ENCODE measurements around the gene ABHD6. TPM values are rescaled to one million over a fixed set of nuclear protein-coding genes. Genes with fewer than 3 reads are reported as not detected.

ABHD6 gene, protein sequence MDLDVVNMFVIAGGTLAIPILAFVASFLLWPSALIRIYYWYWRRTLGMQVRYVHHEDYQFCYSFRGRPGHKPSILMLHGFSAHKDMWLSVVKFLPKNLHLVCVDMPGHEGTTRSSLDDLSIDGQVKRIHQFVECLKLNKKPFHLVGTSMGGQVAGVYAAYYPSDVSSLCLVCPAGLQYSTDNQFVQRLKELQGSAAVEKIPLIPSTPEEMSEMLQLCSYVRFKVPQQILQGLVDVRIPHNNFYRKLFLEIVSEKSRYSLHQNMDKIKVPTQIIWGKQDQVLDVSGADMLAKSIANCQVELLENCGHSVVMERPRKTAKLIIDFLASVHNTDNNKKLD
- 10 to 100 TPM; 14.7 to 28.6 (median 18.0) TPM for total RNA-seq

GRCh38 chr3:58237238-58237940 lies at the start of gene ABHD6:
TSS of gene ABHD6 (plus strand) at chr3:58237792. CDS start at chr3:58256587, 18,795 bp downstream.
- TF ChIP-seq, protein P1, sequence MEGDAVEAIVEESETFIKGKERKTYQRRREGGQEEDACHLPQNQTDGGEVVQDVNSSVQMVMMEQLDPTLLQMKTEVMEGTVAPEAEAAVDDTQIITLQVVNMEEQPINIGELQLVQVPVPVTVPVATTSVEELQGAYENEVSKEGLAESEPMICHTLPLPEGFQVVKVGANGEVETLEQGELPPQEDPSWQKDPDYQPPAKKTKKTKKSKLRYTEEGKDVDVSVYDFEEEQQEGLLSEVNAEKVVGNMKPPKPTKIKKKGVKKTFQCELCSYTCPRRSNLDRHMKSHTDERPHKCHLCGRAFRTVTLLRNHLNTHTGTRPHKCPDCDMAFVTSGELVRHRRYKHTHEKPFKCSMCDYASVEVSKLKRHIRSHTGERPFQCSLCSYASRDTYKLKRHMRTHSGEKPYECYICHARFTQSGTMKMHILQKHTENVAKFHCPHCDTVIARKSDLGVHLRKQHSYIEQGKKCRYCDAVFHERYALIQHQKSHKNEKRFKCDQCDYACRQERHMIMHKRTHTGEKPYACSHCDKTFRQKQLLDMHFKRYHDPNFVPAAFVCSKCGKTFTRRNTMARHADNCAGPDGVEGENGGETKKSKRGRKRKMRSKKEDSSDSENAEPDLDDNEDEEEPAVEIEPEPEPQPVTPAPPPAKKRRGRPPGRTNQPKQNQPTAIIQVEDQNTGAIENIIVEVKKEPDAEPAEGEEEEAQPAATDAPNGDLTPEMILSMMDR (IDR thresholded peaks at IDR 0.05) = peak in 3 of 6 experiments; percentile 18 to 66 (median 25)
- peak in 1 of 2 donors; percentile 39 for TF ChIP-seq POLR2A (IDR thresholded peaks at IDR 0.05)

DNA sequence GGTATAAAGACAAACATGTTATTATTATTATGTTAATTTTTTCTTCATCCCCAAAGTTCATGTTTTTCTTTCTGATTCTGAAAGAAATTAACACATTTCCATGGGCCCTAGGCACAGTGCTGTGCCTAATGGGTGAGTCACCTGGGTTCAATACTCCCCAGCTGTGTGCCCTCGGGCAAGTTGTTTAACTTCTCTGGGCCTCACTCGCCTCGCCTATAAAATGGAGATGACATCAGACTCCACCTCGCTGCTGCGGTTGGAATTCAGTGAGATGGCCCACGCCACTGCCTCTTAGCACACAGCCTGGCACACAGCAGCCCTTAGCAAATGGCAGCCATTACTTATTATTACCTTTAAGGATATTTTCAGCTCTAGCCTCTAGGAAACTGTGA lies 49.4 kb upstream of the ABHD6 start:
- Histone ChIP-seq H3K4me3 (replicated peaks in 1 of 3) (no peak overlapping the region), H3K9me3 (no peaks in the 10 kb centered on the region), H3K4me1 (peaks cover 0 to 10% of the 10 kb centered on the region in 2 donors), H3K27me3 (no peaks in the 10 kb centered on the region), H3K27ac (peak overlapping the region in 1 of 3 donors; percentile 58), H3K36me3 (no peaks in the 10 kb centered on the region)
- intact Hi-C loops (cut with DNase I) = loop anchor here (5.0 to 10.0 kb wide), 2 partner anchors 114 to 237 kb away; no protein-coding TSS in a partner anchor
- 84 to 89% methylated on average over 6 of the region's 6 CpGs for WGBS, 2 donors
- no peak for DNase-seq
- no peak for TF ChIP-seq POLR2A (IDR thresholded peaks at IDR 0.05)
- TF ChIP-seq, protein P1 (IDR thresholded peaks at IDR 0.05) = no peak

More at GRCh38 chr3:58237238-58237940, at the start of gene ABHD6:
- 0% methylated on average over 2 to 28 of the region's 77 CpGs for WGBS, 2 donors
- peak within 1 kb of the TSS; percentile 77 to 92 (median 84) for H3K4me3 ChIP-seq (replicated peaks in 1 of 3)
- peak within 1 kb of the TSS in 2 of 3 donors; percentile 70 to 73 for H3K27ac ChIP-seq
- H3K36me3 ChIP-seq = no peaks in the 10 kb centered on the region
- H3K27me3 ChIP-seq = no peaks in the 10 kb centered on the region
- DNase-seq = peak; percentile 73 to 74
- intact Hi-C loops (cut with DNase I) = loop anchor here (5.0 kb wide), 1 partner anchor 65 kb away; no protein-coding TSS in a partner anchor
- peaks cover 0 to 18% of the 10 kb centered on the region in 2 donors for H3K4me1 ChIP-seq
- H3K9me3 ChIP-seq = no peaks in the 10 kb centered on the region

DNA sequence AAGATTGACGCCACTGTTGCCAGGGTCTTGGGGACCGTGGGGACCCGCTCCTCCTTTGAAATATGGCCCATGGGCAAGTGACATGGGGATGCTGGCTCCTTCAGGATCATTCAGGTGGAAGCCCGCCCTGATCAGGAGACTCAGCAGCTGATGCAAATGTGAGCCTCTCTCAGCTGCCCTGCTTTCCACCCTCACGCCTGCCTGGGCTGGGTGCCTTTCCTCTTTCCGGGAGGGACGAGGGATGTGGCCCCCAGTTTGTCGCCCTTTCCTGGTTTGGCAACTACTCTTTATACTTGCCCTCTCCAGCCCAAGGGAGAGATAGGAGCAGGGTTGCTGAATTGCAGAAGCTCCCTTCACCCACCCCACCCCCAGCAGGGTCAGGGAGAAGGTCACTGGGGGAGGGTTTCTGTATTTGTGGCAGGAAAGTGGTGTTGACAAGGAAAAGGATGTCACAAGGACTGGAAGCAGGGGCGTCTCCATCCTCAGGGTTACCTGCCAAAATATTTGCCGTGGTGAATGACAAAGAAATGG lies 48.6 kb upstream of the ABHD6 start:
- TF ChIP-seq, protein P1 (IDR thresholded peaks at IDR 0.05) = no peak
- no peak for TF ChIP-seq POLR2A (IDR thresholded peaks at IDR 0.05)
- Histone ChIP-seq H3K9me3 (no peaks in the 10 kb centered on the region), H3K4me1 (peaks cover 0 to 10% of the 10 kb centered on the region in 2 donors), H3K27me3 (no peaks in the 10 kb centered on the region), H3K4me3 (replicated peaks in 1 of 3) (no peak overlapping the region), H3K27ac (peak overlapping the region in 2 of 3 donors; percentile 4 to 59), H3K36me3 (no peaks in the 10 kb centered on the region)
- 68 to 74% methylated on average over 10 of the region's 10 CpGs for WGBS, 2 donors
- no peak for DNase-seq
- intact Hi-C loops (cut with DNase I) = loop anchor here (5.0 to 10.0 kb wide), 2 partner anchors 113 to 236 kb away; no protein-coding TSS in a partner anchor

DNA sequence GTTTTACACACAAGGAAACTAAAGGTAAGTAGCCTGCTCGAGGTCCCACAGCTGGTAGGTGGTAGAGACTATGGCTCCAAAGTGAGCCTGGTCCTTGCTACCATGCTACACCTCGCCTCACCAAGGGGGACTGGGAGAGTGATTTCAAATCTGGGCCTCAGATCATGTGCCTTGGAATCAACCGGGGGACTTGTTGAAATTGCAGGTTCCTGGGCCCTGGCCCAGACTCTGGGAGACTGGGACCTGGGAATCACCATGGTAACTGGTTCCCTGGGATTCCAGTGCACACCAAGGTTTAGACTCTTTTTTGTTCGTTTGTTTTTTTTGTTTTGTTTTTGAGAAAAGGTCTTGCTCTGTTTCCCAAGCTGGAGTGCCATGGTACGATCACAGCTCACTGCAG lies 47.9 kb upstream of the ABHD6 start:
- Histone ChIP-seq H3K4me1 (peaks cover 0 to 10% of the 10 kb centered on the region in 2 donors), H3K27ac (peak overlapping the region in 2 of 3 donors; percentile 4 to 59), H3K27me3 (no peaks in the 10 kb centered on the region), H3K4me3 (replicated peaks in 1 of 3) (no peak overlapping the region), H3K36me3 (no peaks in the 10 kb centered on the region), H3K9me3 (no peaks in the 10 kb centered on the region)
- 51 to 58% methylated on average over 5 of the region's 5 CpGs for WGBS, 2 donors
- peak; percentile 31 to 55 for DNase-seq
- TF ChIP-seq POLR2A (IDR thresholded peaks at IDR 0.05) = no peak
- TF ChIP-seq, protein P1 (IDR thresholded peaks at IDR 0.05) = no peak
- intact Hi-C loops (cut with DNase I) = loop anchor here (5.0 to 10.0 kb wide), 2 partner anchors 113 to 235 kb away; no protein-coding TSS in a partner anchor
